HEK293 (cell line): ENCODE results near the gene MEAF6.

ENCODE experiments used
- CTCF ChIP-seq: fragments of 450-650 bp; formaldehyde crosslinking; IDR thresholded peaks from 2 replicates; pipeline ENCODE4 v1.5.1; 2016; ENCODE audit warnings: missing biosample characterization, missing genetic modification characterization
- KLF16 ChIP-seq: fragments of 450-650 bp; formaldehyde crosslinking; IDR thresholded peaks from 2 replicates; pipeline ENCODE4 v1.5.1; 2017; ENCODE audit warnings: missing biosample characterization, missing genetic modification characterization
- RBAK ChIP-seq: fragments of 450-650 bp; formaldehyde crosslinking; IDR thresholded peaks from 2 replicates; pipeline ENCODE4 v1.5.1; 2016; ENCODE audit warnings: missing biosample characterization, missing genetic modification characterization
- ZBTB44 ChIP-seq: fragments of 450-650 bp; IDR thresholded peaks from 2 replicates; pipeline ENCODE4 v1.5.1; 2018; ENCODE audit warnings: missing biosample characterization, mild to moderate bottlenecking, missing genetic modification characterization
- ZNF146 ChIP-seq: fragments of 450-650 bp; formaldehyde crosslinking; IDR thresholded peaks from 2 replicates; pipeline ENCODE4 v1.5.1; 2016; ENCODE audit warnings: missing biosample characterization, missing genetic modification characterization
- ZNF274 ChIP-seq, 2 experiments: fragments of 200-500 bp in 1 of 2; fragments of 450-650 bp in 1 of 2; sonication (Bioruptor generic) in 1 of 2; formaldehyde crosslinking in 1 of 2; IDR thresholded peaks; 2 replicates each; pipeline versions ENCODE4 v1.5.1 to v1.6.1; 2014 to 2016; ENCODE audit warnings: borderline replicate concordance in 1 of 2, inconsistent platforms in 1 of 2, low read length in 1 of 2, missing biosample characterization in 1 of 2, missing genetic modification characterization in 1 of 2
- ZNF335 ChIP-seq: fragments of 450-650 bp; formaldehyde crosslinking; conservative IDR thresholded peaks from 2 replicates; pipeline ENCODE4 v1.5.1; 2016; ENCODE audit warnings: missing biosample characterization, missing genetic modification characterization
- ZNF404 ChIP-seq: fragments of 450-650 bp; formaldehyde crosslinking; IDR thresholded peaks from 2 replicates; pipeline ENCODE4 v1.5.1; 2017; ENCODE audit warnings: missing biosample characterization, missing genetic modification characterization
- ZNF629 ChIP-seq: fragments of 450-650 bp; formaldehyde crosslinking; IDR thresholded peaks from 2 replicates; pipeline ENCODE4 v1.5.1; 2017; ENCODE audit warnings: missing biosample characterization, missing genetic modification characterization
- ZNF76 ChIP-seq: fragments of 450-650 bp; formaldehyde crosslinking; IDR thresholded peaks from 2 replicates; pipeline ENCODE4; 2016; ENCODE audit warnings: low read depth, missing biosample characterization, missing genetic modification characterization, borderline replicate concordance
- ZNF792 ChIP-seq: fragments of 450-650 bp; formaldehyde crosslinking; IDR thresholded peaks from 2 replicates; pipeline ENCODE4 v1.5.1; 2016; ENCODE audit warnings: missing biosample characterization, missing genetic modification characterization
- TF ChIP-seq, protein P1 (sequence below): fragments of 450-650 bp; formaldehyde crosslinking; IDR thresholded peaks from 2 replicates; pipeline ENCODE4; 2016; ENCODE audit warnings: missing biosample characterization, missing genetic modification characterization

- TF ChIP-seq ZNF274 (IDR thresholded peaks at IDR 0.05; ENCODE audit: low read length) (no peak), ZNF274 (tag by site-specific recombination; IDR thresholded peaks at IDR 0.05; ENCODE audit: borderline replicate concordance) (no peak), CTCF (no peak), KLF16 (tag by site-specific recombination) (no peak), ZNF76 (no peak), ZNF335 (tag by site-specific recombination) (no peak), ZNF146 (tag by site-specific recombination) (no peak), RBAK (tag by site-specific recombination) (no peak), ZNF629 (no peak), ZNF792 (tag by site-specific recombination) (no peak), ZNF404 (tag by site-specific recombination) (no peak), ZBTB44 (tag by site-specific recombination) (no peak)
- TF ChIP-seq, protein P1, sequence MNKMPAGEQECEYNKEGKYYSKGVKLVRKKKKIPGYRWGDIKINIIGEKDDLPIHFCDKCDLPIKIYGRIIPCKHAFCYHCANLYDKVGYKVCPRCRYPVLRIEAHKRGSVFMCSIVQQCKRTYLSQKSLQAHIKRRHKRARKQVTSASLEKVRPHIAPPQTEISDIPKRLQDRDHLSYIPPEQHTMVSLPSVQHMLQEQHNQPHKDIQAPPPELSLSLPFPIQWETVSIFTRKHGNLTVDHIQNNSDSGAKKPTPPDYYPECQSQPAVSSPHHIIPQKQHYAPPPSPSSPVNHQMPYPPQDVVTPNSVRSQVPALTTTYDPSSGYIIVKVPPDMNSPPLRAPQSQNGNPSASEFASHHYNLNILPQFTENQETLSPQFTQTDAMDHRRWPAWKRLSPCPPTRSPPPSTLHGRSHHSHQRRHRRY (tag by site-specific recombination) = no peak
Observed at GRCh38 chr1:37456614-37457013, 58.0 kb downstream of the MEAF6 start.
